ENCODE data around the gene KAZN. TPM values are rescaled to one million over a fixed set of nuclear protein-coding genes. Genes with fewer than 3 reads are reported as not detected.

KAZN gene
- total RNA-seq, 1 donor from 2014 or later, result 9.4 TPM

DNA sequence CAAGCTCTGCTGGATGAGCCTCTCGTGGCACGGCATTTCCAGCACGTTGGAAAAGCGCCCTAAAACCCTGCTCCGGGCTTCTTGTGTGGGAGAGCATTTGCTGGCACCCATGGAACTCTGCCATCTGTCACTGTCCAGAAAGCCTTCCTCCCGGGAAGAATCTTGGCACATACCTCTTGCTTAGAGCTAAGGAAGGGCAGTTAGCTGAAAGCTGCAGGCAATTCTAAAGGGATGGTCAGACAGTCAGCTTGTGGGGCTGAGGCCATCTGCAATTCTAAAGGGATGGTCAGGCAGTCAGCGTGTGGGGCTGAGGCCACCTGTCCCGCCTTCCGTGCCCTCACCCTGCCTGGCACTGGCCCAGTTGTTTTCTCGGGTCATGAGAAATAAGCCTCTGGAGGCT is 416.0 kb downstream of the KAZN start:
- H3K9me3 ChIP-seq (ENCODE audit: insufficient read depth, low read depth, low read length), result no peaks in the 10 kb centered on the region
- H3K27ac Mint-ChIP-seq (ENCODE audit: unreplicated experiment), result no peak overlapping the region
- no peaks in the 10 kb centered on the region for H3K27me3 ChIP-seq (ENCODE audit: insufficient read depth, low read length)
- no peaks in the 10 kb centered on the region for H3K4me1 Mint-ChIP-seq (ENCODE audit: low read depth, unreplicated experiment)
- H3K9me3 Mint-ChIP-seq (ENCODE audit: unreplicated experiment), result peaks cover 6% of the 10 kb centered on the region
- peaks cover 12% of the 10 kb centered on the region for H4K20me1 ChIP-seq (ENCODE audit: insufficient read depth, low read length)
- no peak overlapping the region for H3K4me2 ChIP-seq (ENCODE audit: low read length)
- DNase-seq (ENCODE audit: low read depth) (peak; percentile 17), FAIRE-seq (no peak)
- H3K27me3 Mint-ChIP-seq (ENCODE audit: low read depth, unreplicated experiment), result peaks cover 2% of the 10 kb centered on the region
- TF ChIP-seq EZH2 (IDR thresholded peaks at IDR 0.05; ENCODE audit: insufficient read depth, low read length), result no peak
- TF ChIP-seq, protein P1, sequence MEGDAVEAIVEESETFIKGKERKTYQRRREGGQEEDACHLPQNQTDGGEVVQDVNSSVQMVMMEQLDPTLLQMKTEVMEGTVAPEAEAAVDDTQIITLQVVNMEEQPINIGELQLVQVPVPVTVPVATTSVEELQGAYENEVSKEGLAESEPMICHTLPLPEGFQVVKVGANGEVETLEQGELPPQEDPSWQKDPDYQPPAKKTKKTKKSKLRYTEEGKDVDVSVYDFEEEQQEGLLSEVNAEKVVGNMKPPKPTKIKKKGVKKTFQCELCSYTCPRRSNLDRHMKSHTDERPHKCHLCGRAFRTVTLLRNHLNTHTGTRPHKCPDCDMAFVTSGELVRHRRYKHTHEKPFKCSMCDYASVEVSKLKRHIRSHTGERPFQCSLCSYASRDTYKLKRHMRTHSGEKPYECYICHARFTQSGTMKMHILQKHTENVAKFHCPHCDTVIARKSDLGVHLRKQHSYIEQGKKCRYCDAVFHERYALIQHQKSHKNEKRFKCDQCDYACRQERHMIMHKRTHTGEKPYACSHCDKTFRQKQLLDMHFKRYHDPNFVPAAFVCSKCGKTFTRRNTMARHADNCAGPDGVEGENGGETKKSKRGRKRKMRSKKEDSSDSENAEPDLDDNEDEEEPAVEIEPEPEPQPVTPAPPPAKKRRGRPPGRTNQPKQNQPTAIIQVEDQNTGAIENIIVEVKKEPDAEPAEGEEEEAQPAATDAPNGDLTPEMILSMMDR (IDR thresholded peaks at IDR 0.05; ENCODE audit: insufficient read depth, low read depth, low read length), result no peak
- no peak overlapping the region for H3K4me3 Mint-ChIP-seq (ENCODE audit: unreplicated experiment)
- no peaks in the 10 kb centered on the region for H3K4me1 ChIP-seq (ENCODE audit: insufficient read depth, low read length)
- no peak overlapping the region for H3K9ac ChIP-seq (ENCODE audit: low read length)
- H3K36me3 ChIP-seq (ENCODE audit: insufficient read depth, low read length), result no peaks in the 10 kb centered on the region
- H3K27ac ChIP-seq (ENCODE audit: low read depth, low read length), result no peak overlapping the region
- H2AFZ ChIP-seq (ENCODE audit: low read depth, low read length), result no peak overlapping the region
- H3K36me3 Mint-ChIP-seq (ENCODE audit: low read depth, unreplicated experiment), result no peaks in the 10 kb centered on the region
- H3K4me3 ChIP-seq (ENCODE audit: insufficient read depth, low read depth, low read length), result no peak overlapping the region
- no peaks in the 10 kb centered on the region for H3K79me2 ChIP-seq (ENCODE audit: insufficient read depth, low read length)

DNA sequence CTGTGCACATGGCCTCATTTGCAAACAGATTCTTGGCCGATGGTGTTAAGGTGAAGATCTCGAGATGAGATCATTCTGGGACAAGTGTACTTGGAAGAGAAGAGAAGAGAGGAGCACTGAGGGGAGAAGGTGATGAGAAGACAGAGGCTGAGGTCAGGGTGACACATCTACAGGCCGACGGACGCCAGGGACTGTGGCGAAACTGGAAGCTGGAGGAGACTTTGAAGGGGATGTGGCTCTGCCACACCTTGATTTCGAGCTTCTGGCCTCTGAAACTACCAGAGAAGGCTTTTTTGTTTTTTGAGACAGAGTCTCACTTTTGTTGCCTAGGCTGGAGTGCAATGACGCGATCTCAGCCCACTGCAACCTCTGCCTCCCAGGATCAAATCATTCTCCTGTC is 417.5 kb downstream of the KAZN start:
- no peaks in the 10 kb centered on the region for H3K27me3 ChIP-seq (ENCODE audit: insufficient read depth, low read length)
- H2AFZ ChIP-seq (ENCODE audit: low read depth, low read length), result no peak overlapping the region
- FAIRE-seq (no peak), DNase-seq (ENCODE audit: low read depth) (no peak)
- no peaks in the 10 kb centered on the region for H3K79me2 ChIP-seq (ENCODE audit: insufficient read depth, low read length)
- Mint-ChIP-seq H3K36me3 (ENCODE audit: low read depth, unreplicated experiment) (no peaks in the 10 kb centered on the region), H3K27ac (ENCODE audit: unreplicated experiment) (no peak overlapping the region), H3K4me3 (ENCODE audit: unreplicated experiment) (no peak overlapping the region), H3K4me1 (ENCODE audit: low read depth, unreplicated experiment) (no peaks in the 10 kb centered on the region), H3K9me3 (ENCODE audit: unreplicated experiment) (peaks cover 6% of the 10 kb centered on the region), H3K27me3 (ENCODE audit: low read depth, unreplicated experiment) (peaks cover 2% of the 10 kb centered on the region)
- no peak overlapping the region for H3K4me3 ChIP-seq (ENCODE audit: insufficient read depth, low read depth, low read length)
- no peak for TF ChIP-seq EZH2 (IDR thresholded peaks at IDR 0.05; ENCODE audit: insufficient read depth, low read length)
- TF ChIP-seq, protein P1 (IDR thresholded peaks at IDR 0.05; ENCODE audit: insufficient read depth, low read depth, low read length), result no peak
- peaks cover 12% of the 10 kb centered on the region for H4K20me1 ChIP-seq (ENCODE audit: insufficient read depth, low read length)
- no peaks in the 10 kb centered on the region for H3K4me1 ChIP-seq (ENCODE audit: insufficient read depth, low read length)
- no peaks in the 10 kb centered on the region for H3K9me3 ChIP-seq (ENCODE audit: insufficient read depth, low read depth, low read length)
- H3K36me3 ChIP-seq (ENCODE audit: insufficient read depth, low read length), result no peaks in the 10 kb centered on the region
- H3K4me2 ChIP-seq (ENCODE audit: low read length), result no peak overlapping the region
- H3K9ac ChIP-seq (ENCODE audit: low read length), result no peak overlapping the region
- H3K27ac ChIP-seq (ENCODE audit: low read depth, low read length), result no peak overlapping the region

DNA sequence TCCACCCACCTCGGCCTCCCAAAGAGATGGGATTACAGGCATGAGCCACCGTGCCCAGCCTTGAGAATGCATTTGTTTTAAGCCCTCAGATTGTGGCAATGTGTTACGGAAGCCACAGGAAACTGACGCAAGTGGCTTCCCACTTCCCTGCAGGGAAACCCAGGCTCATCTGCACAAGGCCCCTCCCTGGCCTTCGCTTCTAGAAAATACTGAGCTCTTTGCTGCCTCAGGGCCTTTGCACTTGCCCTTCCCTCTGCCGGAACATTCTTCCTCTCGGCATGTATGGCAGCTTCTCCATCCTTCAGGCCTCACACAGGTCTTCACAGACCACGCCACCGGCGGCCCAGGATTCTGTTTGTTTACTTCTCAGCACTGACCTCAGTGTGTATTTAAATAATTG is 418.0 kb downstream of the KAZN start:
- H3K9me3 ChIP-seq (ENCODE audit: insufficient read depth, low read depth, low read length), result no peaks in the 10 kb centered on the region
- H3K4me2 ChIP-seq (ENCODE audit: low read length), result no peak overlapping the region
- H2AFZ ChIP-seq (ENCODE audit: low read depth, low read length), result no peak overlapping the region
- FAIRE-seq (no peak), DNase-seq (ENCODE audit: low read depth) (no peak)
- H4K20me1 ChIP-seq (ENCODE audit: insufficient read depth, low read length), result peaks cover 12% of the 10 kb centered on the region
- no peaks in the 10 kb centered on the region for H3K79me2 ChIP-seq (ENCODE audit: insufficient read depth, low read length)
- no peak for TF ChIP-seq EZH2 (IDR thresholded peaks at IDR 0.05; ENCODE audit: insufficient read depth, low read length)
- TF ChIP-seq, protein P1 (IDR thresholded peaks at IDR 0.05; ENCODE audit: insufficient read depth, low read depth, low read length), result no peak
- Mint-ChIP-seq H3K9me3 (ENCODE audit: unreplicated experiment) (peaks cover 6% of the 10 kb centered on the region), H3K27ac (ENCODE audit: unreplicated experiment) (no peak overlapping the region), H3K27me3 (ENCODE audit: low read depth, unreplicated experiment) (peaks cover 2% of the 10 kb centered on the region), H3K4me3 (ENCODE audit: unreplicated experiment) (no peak overlapping the region), H3K36me3 (ENCODE audit: low read depth, unreplicated experiment) (no peaks in the 10 kb centered on the region), H3K4me1 (ENCODE audit: low read depth, unreplicated experiment) (no peaks in the 10 kb centered on the region)
- no peaks in the 10 kb centered on the region for H3K4me1 ChIP-seq (ENCODE audit: insufficient read depth, low read length)
- H3K27ac ChIP-seq (ENCODE audit: low read depth, low read length), result no peak overlapping the region
- H3K9ac ChIP-seq (ENCODE audit: low read length), result no peak overlapping the region
- no peak overlapping the region for H3K4me3 ChIP-seq (ENCODE audit: insufficient read depth, low read depth, low read length)
- H3K27me3 ChIP-seq (ENCODE audit: insufficient read depth, low read length), result no peaks in the 10 kb centered on the region
- no peaks in the 10 kb centered on the region for H3K36me3 ChIP-seq (ENCODE audit: insufficient read depth, low read length)
